GM20431 (cell line): Measurements from ENCODE around the gene CFL2.
"Not testable (repeated sequence)": the region's sequence is repeated elsewhere in the genome, so short reads cannot be mapped to it uniquely, and the experiment has no call there.

Experiments
- in situ Hi-C: fragments of 300-500 bp; cut with MseI, MboI; formaldehyde crosslinking; loops from one replicate; pipeline ENCODE4 v1.15.0; 2020; ENCODE audit warnings: low sequenced_read_pairs; ENCODE audit not compliant: unreplicated experiment

CFL2 gene

GRCh38 chr14:34711796-34712712, 2.3 kb downstream of the CFL2 start:
- in situ Hi-C loops = no loop called here

GRCh38 chr14:34711169-34711568, 3.2 kb downstream of the CFL2 start:
- in situ Hi-C loops = no loop called here

GRCh38 chr14:34710744-34711143, 3.6 kb downstream of the CFL2 start:
- in situ Hi-C loops = no loop called here

- in situ Hi-C loops = no loop called here
Measured at GRCh38 chr14:34710006-34710405, 4.4 kb downstream of the CFL2 start.

GRCh38 chr14:34707722-34708121, 6.7 kb downstream of the CFL2 start:
- in situ Hi-C loops = no loop called here

- in situ Hi-C loops = no loop called here
Measured at GRCh38 chr14:34701808-34702207, 12.6 kb downstream of the CFL2 start.

GRCh38 chr14:34700622-34701130, 13.7 kb downstream of the CFL2 start:
- in situ Hi-C loops = no loop called here

- in situ Hi-C loops = no loop called here
Measured at GRCh38 chr14:34699873-34700621, 14.3 kb downstream of the CFL2 start.

- in situ Hi-C loops = not testable (repeated sequence)
Measured at GRCh38 chr14:34694216-34694615, 20.2 kb downstream of the CFL2 start.

- in situ Hi-C loops = no loop called here
Measured at GRCh38 chr14:34693228-34693939, 21.0 kb downstream of the CFL2 start.

GRCh38 chr14:34692898-34693227, 21.5 kb downstream of the CFL2 start:
- in situ Hi-C loops = no loop called here

- in situ Hi-C loops = no loop called here
Measured at GRCh38 chr14:34692348-34692747, 22.0 kb downstream of the CFL2 start.

GRCh38 chr14:34691206-34691605, 23.2 kb downstream of the CFL2 start:
- in situ Hi-C loops = no loop called here

GRCh38 chr14:34688470-34689206, 25.8 kb downstream of the CFL2 start:
- in situ Hi-C loops = no loop called here

GRCh38 chr14:34685819-34686428, 28.5 kb downstream of the CFL2 start:
- in situ Hi-C loops = no loop called here

- in situ Hi-C loops = no loop called here
Measured at GRCh38 chr14:34684578-34684977, 29.8 kb downstream of the CFL2 start.

- in situ Hi-C loops = no loop called here
Measured at GRCh38 chr14:34682787-34683321, 31.5 kb downstream of the CFL2 start.

- in situ Hi-C loops = no loop called here
Measured at GRCh38 chr14:34680806-34681479, 33.5 kb downstream of the CFL2 start.

GRCh38 chr14:34678735-34679134, 35.7 kb downstream of the CFL2 start:
- in situ Hi-C loops = no loop called here
